ENCODE data around the gene RNU5D-1.

Gene RNU5D-1

GRCh38 chr1:44696789-44697345, 34.1 kb downstream of the RNU5D-1 start:
- no peak for DNase-seq

- DNase-seq, result peak; percentile 62
Measured at GRCh38 chr1:44696101-44696500, 34.9 kb downstream of the RNU5D-1 start.

DNA sequence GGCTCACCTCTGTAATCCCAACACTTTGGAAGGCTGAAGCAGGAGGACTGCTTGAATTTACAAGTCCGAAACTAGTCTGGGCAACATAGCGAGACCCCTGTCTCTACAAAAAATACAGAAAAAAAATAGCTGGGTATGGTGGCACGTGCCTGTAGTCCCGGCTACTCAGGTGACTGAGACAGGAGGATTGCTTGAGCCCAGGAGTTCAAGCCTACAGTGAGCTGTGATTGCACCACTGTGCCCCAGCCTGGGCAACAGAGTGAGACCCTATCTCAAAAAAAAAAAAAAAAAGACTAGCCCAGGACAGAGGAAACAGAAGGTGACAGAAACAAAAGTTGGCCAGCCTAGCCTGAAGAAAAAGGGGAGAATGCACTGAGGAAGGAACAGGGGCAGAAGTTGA, 35.3 kb downstream of the RNU5D-1 start:
- DNase-seq, result no peak

DNA sequence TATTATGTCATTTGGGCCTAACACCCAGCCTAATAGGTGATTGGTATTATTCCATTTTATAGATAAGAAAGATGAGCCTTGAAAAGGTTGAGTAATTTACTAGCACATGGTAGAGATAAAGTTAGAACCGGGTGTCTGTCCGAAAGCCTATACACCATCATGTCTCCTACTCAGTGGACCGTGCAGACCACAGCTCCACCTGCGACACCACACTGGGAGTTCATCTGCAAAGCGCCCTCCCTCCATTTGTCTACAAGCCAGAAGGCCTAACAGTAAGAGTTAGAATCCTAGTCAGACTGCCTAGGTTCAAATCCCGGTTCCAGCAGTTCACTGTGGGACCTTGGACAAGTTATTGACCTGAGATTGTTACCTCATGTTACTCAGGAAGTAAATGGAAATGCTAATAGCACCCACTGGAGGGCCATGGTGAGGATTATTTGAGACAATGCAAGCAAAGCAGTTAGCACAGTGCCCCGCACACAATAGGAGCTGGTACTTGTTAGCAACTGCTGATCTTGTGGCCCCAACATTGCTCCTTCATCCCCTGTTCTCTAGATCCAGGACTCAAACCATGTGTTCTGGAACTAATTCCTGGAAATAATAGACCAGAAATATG, 36.0 kb downstream of the RNU5D-1 start:
- DNase-seq, result no peak

DNA sequence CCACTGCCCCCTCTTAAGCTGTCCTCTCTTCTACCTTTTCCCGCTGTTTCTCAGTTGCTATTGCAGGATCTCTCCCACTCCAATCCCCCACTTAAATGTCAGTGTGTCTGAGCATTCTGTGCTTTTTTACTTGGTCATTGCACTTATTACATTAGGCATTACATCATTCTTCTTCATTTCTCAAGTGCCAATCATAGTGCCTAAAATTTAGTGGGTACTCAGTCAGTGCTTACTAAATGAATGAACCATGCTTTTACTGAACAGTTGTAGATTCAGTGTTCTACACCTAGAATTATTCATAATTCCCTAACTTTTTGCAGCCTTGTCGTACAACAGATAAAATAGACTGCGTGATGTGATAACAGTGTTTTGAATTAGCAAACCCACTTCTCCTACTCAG, 37.1 kb downstream of the RNU5D-1 start:
- no peak for DNase-seq

DNA sequence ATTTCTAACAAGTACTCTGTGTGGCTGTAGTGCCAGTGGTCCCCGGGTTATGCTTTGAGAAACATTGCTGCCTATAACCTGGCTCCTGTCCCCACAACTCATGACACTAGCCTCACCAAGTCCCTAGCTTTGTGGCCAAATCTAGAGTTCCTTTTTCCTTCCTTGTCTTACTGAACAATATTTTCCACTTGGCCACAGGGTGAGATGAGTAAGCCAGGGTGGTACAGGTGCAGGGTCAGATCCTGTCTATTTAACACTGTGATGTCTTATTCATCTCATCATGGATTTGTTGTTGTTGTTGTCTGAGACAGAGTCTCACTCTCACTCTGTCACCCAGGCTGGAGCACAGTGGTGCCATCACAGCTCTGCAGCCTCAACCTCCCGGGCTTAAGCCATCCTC, 37.8 kb downstream of the RNU5D-1 start:
- no peak for DNase-seq

GRCh38 chr1:44689447-44689765, 41.6 kb downstream of the RNU5D-1 start:
- DNase-seq, result no peak

- DNase-seq, result no peak
Measured at GRCh38 chr1:44688760-44689446, 42.1 kb downstream of the RNU5D-1 start.

DNA sequence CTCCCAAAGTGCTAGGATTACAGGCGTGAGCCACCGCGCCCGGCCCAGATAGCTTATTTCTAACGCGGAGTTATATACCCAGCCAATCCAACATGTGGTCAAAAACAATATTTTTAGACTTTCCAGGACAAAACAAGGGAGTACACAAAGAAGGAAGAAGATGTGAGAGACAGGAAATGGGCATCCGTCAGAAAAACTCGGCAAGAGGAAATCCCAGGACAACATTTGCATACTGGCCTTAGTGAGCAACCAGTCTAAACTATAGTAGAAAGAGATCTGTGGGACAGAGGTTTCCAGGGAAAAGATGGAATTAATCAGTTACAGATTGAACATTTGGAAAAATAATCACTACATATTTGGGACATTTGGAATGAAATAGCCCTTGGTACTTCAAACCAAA, 45.1 kb downstream of the RNU5D-1 start:
- DNase-seq, result no peak

DNA sequence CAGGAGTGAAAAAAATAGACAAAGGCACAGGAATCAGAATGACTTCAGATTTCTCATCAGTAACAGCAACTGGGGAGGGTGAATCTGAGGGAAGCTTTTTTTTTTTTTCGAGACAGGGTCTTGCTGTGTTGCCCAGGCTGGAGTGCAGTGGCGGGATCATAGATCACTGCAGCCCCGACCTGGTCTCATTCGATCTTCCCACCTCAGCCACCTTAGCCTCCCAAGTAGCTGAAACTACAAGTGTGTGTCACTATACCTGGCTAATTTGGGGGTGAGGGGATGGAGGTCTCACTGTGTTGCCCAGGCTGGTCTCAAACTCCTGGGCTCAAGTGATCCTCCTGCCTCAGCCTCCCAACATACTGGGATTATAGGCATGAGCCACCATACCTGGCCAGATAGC, 45.8 kb downstream of the RNU5D-1 start:
- DNase-seq, result no peak

DNA sequence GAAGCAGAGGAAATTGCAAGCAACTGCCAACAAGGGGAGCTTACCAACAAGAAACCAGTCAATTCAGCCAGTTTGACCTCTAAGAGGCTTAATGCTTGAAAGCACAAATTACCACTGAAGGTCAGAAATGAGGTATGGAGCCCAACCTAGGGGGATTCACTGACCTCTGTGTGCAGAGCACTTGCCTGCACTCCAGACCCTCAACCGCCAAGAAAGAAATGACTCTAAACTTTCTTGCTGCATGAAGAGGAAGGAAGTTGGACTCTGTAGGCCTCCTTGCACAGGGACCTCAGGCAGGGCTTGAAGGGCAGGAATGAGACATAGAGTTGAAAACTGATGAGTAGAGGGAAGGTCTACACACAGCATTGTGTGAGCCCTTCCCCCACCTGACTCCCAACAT, 46.4 kb downstream of the RNU5D-1 start:
- no peak for DNase-seq

DNA sequence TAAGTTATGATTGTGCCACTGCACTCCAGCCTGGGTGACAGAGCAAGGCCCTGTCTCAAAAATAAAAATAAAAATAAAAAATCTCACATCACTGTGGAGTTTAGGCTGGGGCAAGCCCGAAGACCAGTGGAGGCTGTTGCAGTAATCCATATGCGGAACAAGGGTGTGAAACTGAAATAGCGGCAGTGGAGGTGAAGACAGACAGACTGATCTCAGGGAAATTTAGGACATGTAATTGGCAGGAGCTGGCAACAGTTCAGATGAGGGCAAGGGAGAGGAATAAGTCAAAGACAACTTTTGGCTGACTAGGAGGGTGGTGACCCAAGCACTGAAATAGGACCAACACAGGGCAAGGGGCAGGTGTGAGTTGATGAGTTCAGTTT, 48.1 kb downstream of the RNU5D-1 start:
- DNase-seq, result no peak

GRCh38 chr1:44681905-44682882, 48.8 kb downstream of the RNU5D-1 start:
- no peak for DNase-seq
